Activated CD4-positive, alpha-beta T cell treated with anti-CD3 and anti-CD28 coated beads for 1 hour (primary cell): ENCODE results near the gene FAN1.

Experiments used
- DNase-seq: peaks from one replicate; pipeline ENCODE4 v3.0.0-alpha.2; 2020

FAN1 gene

GRCh38 chr15:30962079-30962478, 58.4 kb downstream of the FAN1 start:
- no peak for DNase-seq

DNA sequence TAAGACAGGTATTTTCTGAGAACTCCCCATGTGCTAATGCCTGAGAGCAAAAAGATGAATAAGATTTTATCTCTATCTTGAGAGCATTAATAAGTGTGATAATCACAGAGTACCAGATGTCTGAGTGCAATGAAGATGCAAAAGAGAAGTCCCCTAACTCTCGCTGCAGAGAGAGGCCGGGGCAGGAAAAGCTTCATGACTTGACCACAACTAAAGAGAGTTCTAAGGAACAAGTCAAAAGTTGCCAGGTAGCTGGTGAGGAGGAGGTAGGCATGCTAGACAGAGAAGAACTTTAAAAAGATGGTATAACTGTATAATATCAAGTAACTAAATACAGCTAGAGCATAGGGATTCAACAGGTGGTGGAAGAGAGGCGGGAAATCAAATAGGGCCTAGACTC, 58.9 kb downstream of the FAN1 start:
- DNase-seq, result no peak

GRCh38 chr15:30963681-30964080, 60.0 kb downstream of the FAN1 start:
- DNase-seq, result no peak

DNA sequence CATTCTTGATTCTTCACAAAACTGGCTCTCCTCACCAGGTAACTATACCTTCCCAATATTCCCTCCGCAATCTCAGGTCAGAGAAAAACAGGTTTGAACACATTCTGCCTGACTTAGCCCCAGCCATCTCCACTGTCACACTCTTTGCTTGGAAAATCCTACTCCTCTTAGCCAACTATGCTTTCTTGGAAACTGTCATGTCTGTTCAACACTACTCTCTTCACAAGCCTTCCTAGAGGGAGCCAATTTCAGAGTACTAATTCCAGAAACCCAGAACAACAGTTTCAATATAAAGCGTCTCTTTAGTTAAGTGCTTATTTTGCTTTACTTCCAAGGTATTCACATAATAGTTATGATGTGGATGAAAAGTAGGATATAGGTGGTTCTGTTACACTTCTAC, 66.0 kb downstream of the FAN1 start:
- no peak for DNase-seq

GRCh38 chr15:30973379-30973778, 69.7 kb downstream of the FAN1 start:
- no peak for DNase-seq

GRCh38 chr15:30974112-30974511, 70.4 kb downstream of the FAN1 start:
- DNase-seq, result no peak

GRCh38 chr15:30978328-30978727, 74.6 kb downstream of the FAN1 start:
- DNase-seq, result no peak

- no peak for DNase-seq
These were observed 75.7 kb downstream of the FAN1 start for GRCh38 chr15:30979457-30979856.

DNA sequence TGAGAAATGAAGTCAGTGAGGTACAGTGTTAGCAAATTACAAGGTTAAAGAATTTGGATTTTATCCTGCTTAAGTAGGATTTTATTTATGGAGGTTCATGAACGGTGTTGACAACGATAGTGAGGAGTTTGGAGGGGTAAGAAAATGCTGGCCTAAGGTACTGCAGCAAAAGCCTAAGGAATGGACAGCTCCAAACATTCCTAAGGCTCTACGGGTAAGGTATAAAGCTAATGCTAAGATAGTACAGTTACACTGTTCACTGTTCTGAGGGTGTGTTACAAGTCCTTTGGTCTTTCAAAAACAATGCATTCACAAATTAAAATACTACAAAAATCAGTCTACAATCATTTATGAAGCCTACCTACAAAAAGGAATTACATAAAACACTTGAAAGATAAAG, 80.4 kb downstream of the FAN1 start:
- DNase-seq, result no peak

DNA sequence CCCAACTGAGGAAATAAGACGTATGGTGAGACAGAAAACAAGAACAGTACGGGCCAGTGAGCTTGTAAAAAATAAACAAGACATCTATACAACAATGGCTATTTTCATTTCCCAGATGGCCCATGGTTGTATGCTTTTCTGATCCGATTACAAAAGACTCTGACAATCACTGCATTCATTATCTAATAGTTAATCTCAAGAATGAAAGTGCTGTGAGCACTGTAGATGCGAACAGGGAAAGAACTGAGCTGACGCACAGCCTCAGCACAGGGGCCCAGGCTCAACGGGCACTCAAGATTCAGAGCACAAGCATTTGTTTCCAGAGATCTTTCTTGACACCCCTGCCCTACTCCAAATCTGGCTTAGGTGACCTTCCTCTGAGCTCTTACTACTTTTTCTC, 80.8 kb downstream of the FAN1 start:
- no peak for DNase-seq

- no peak for DNase-seq
These were observed 81.4 kb downstream of the FAN1 start for GRCh38 chr15:30985081-30985531.

GRCh38 chr15:30990036-30990435, 86.3 kb downstream of the FAN1 start:
- DNase-seq, result no peak

- no peak for DNase-seq
These were observed 86.9 kb downstream of the FAN1 start for GRCh38 chr15:30990446-30991254.

GRCh38 chr15:30991255-30992235, 87.8 kb downstream of the FAN1 start, which contains the start of gene MTMR10:
Gene MTMR10 (minus strand): TSS chr15:30991628. CDS start chr15:30991506, 122 bp downstream.
- DNase-seq, result peak; percentile 62

GRCh38 chr15:30992249-30992864, 88.6 kb downstream of the FAN1 start:
- DNase-seq, result no peak
